GM13977 (cell line): ENCODE measurements around the gene NUDT15.

Experiments
- DNase-seq: peaks from one replicate; pipeline ENCODE4 v3.0.0; 2012; ENCODE audit warnings: low spot score
- CTCF ChIP-seq: IDR thresholded peaks from 2 replicates; pipeline ENCODE4 v1.5.1; 2012; ENCODE audit warnings: mild to moderate bottlenecking, control low read depth; ENCODE audit not compliant: insufficient read depth; ENCODE audit errors: extremely low read depth, missing control alignments
- in situ Hi-C: fragments of 300-500 bp; cut with MboI; formaldehyde crosslinking; loops from one replicate; pipeline ENCODE4 v1.12.0; 2022; ENCODE audit warnings: low sequenced_read_pairs, low pct_unique_long_range_greater_than_20kb, mixed read lengths, inconsistent platforms; ENCODE audit not compliant: unreplicated experiment

Gene NUDT15

GRCh38 chr13:48040049-48040448 is 2.5 kb downstream of the NUDT15 start:
- no peak for DNase-seq
- in situ Hi-C loops = no loop called here
- TF ChIP-seq CTCF = no peak

DNA sequence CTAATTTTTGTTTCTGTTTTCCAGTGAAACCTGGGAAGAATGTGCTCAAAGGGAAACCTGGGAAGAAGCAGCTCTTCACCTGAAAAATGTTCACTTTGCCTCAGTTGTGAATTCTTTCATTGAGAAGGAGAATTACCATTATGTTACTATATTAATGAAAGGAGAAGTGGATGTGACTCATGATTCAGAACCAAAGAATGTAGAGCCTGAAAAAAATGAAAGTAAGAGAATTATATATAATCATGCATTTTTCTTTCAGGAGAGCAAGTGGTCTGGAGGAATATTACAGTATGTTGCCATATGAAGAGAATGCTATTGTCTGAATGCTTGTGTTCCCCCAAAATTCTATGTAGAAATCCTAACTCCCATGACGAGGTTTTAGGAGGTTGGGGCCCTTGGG is 3.4 kb downstream of the NUDT15 start:
- no peak for TF ChIP-seq CTCF
- in situ Hi-C loops = no loop called here
- DNase-seq = no peak

GRCh38 chr13:48042894-48043293 is 5.4 kb downstream of the NUDT15 start:
- TF ChIP-seq CTCF = no peak
- in situ Hi-C loops = no loop called here
- DNase-seq = no peak

- TF ChIP-seq CTCF = no peak
- in situ Hi-C loops = no loop called here
Measured at GRCh38 chr13:48043789-48044503, 6.4 kb downstream of the NUDT15 start.

GRCh38 chr13:48050550-48050949 is 13.0 kb downstream of the NUDT15 start:
- DNase-seq = no peak
- in situ Hi-C loops = no loop called here
- no peak for TF ChIP-seq CTCF

More at GRCh38 chr13:48043789-48044503, 6.4 kb downstream of the NUDT15 start:
- no peak for DNase-seq

DNA sequence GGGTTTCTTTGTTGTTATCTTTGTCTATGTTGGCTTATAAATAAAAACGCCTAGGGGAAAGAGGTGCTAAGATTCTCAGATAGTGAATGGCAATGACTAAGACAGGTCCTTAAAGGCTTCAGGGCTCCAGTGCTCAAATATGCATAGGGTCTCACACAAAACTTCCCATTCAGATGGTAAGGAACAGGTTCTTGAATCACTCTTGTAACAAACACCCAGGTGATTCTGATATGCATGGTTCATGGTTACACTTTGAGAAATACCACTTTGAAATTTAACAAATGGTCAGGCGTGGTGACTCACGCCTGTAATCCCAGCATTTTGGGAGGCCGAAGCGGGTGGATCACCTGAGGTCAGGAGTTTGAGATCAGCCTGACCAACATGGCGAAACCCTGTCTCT is 17.1 kb downstream of the NUDT15 start:
- TF ChIP-seq CTCF = no peak
- DNase-seq = no peak
- in situ Hi-C loops = no loop called here
